Measurements from ENCODE around the gene EIF2S2.
A peak's percentile ranks its signal among the peaks of the same experiment; 100 is the strongest.

The EIF2S2 gene

GRCh38 chr20:34122274-34122980 lies 10.4 kb upstream of the EIF2S2 start:
- no peak for DNase-seq (ENCODE audit: low spot score)

GRCh38 chr20:34120213-34120612 lies 8.2 kb upstream of the EIF2S2 start:
- DNase-seq (ENCODE audit: low spot score): no peak

- no peak for DNase-seq (ENCODE audit: low spot score)
Observed at GRCh38 chr20:34115232-34115631, 3.2 kb upstream of the EIF2S2 start.

- DNase-seq (ENCODE audit: low spot score): no peak
Observed at GRCh38 chr20:34114809-34115208, 2.8 kb upstream of the EIF2S2 start.

- DNase-seq (ENCODE audit: low spot score): peak; percentile 68
Observed at GRCh38 chr20:34112600-34113101, 608 bp upstream of the EIF2S2 start.

GRCh38 chr20:34110745-34111641 lies 1.1 kb downstream of the EIF2S2 start:
- DNase-seq (ENCODE audit: low spot score): no peak

GRCh38 chr20:34110025-34110744 lies 1.9 kb downstream of the EIF2S2 start:
- no peak for DNase-seq (ENCODE audit: low spot score)

- no peak for DNase-seq (ENCODE audit: low spot score)
Observed at GRCh38 chr20:34109442-34109841, 2.6 kb downstream of the EIF2S2 start.

GRCh38 chr20:34108616-34109174 lies 3.3 kb downstream of the EIF2S2 start:
- no peak for DNase-seq (ENCODE audit: low spot score)

GRCh38 chr20:34105978-34106675 lies 5.9 kb downstream of the EIF2S2 start:
- DNase-seq (ENCODE audit: low spot score): no peak

GRCh38 chr20:34104059-34104458 lies 8.0 kb downstream of the EIF2S2 start:
- no peak for DNase-seq (ENCODE audit: low spot score)

- DNase-seq (ENCODE audit: low spot score): no peak
Observed at GRCh38 chr20:34102342-34102741, 9.7 kb downstream of the EIF2S2 start.

- DNase-seq (ENCODE audit: low spot score): no peak
Observed at GRCh38 chr20:34100576-34100975, 11.5 kb downstream of the EIF2S2 start.

- no peak for DNase-seq (ENCODE audit: low spot score)
Observed at GRCh38 chr20:34099675-34100074, 12.4 kb downstream of the EIF2S2 start.

GRCh38 chr20:34098570-34098969 lies 13.5 kb downstream of the EIF2S2 start:
- DNase-seq (ENCODE audit: low spot score): no peak

- no peak for DNase-seq (ENCODE audit: low spot score)
Observed at GRCh38 chr20:34096699-34097444, 15.2 kb downstream of the EIF2S2 start.

- DNase-seq (ENCODE audit: low spot score): no peak
Observed at GRCh38 chr20:34095825-34096224, 16.2 kb downstream of the EIF2S2 start.

- no peak for DNase-seq (ENCODE audit: low spot score)
Observed at GRCh38 chr20:34093895-34094294, 18.1 kb downstream of the EIF2S2 start.

- DNase-seq (ENCODE audit: low spot score): no peak
Observed at GRCh38 chr20:34091637-34092200, 20.3 kb downstream of the EIF2S2 start.

GRCh38 chr20:34090645-34091044 lies 21.4 kb downstream of the EIF2S2 start:
- no peak for DNase-seq (ENCODE audit: low spot score)
